ENCODE measurements around the gene RHOXF2. TPM values are rescaled to one million over a fixed set of nuclear protein-coding genes. Genes with fewer than 3 reads are reported as not detected.

RHOXF2 gene, protein sequence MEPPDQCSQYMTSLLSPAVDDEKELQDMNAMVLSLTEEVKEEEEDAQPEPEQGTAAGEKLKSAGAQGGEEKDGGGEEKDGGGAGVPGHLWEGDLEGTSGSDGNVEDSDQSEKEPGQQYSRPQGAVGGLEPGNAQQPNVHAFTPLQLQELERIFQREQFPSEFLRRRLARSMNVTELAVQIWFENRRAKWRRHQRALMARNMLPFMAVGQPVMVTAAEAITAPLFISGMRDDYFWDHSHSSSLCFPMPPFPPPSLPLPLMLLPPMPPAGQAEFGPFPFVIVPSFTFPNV
- total RNA-seq: not detected in 2 replicates

DNA sequence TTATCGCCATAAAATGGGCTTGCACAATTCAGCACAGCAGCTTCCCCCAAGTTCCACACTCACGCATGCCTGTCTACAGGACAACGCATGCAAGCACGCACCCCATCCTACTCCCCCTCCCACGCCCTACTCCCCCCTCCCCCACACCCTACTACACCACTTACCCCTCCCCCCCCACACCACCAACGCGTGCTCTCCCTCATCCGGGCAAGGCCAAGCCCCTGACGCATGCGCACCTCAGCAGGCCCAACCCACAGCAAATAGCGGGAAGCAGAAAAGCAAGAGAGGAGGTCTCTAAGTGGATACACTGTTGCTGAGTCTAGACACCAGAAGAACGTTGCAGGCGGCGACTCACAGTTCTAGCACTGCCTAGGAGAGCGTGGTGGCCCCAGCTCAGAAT lies at the start of gene RHOXF2:
RHOXF2 (plus strand) TSS at position 301 of the 400 bp plus-strand sequence. CDS start 138 bp downstream, outside the sequence.

DNA sequence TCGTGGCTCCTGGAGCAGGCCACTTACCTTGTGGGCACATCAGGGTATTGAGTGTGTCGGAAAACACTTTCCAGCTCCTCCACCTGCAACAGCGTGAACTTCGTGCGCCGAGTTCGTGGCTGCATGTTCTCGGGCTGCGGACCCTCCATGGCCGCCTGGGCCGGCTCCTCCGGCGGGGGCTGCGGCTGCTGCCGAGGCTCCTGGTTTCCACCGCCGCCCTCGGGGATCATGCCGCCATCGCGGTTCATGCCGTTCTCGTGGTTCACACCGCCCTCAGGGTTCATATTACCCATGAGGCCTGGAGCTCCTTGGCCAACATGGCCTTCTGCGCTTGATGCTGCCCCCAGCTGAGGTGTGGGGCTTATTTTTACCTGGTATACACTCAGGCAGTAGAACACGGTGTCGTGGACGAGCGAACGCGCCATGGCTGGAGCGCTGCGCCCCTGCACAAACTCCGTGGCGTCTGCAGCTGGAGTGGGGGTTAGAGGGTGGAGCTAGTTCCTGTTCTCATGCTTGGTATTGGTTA lies 42.9 kb upstream of the RHOXF2 start, which contains the start of gene RHOXF1:
RHOXF1 (minus strand) TSS at position 476 of the 526 bp plus-strand sequence; CDS start at position 425, 51 bp downstream.

Other genes starting within 250 kb of the RHOXF2 start
- 5.2 and 5.4 TPM in 2 replicates for gene NKAP, start 214.9 kb upstream of the RHOXF2 start, total RNA-seq
- gene RHOXF2B, start 80.9 kb upstream of the RHOXF2 start, total RNA-seq: not detected in 2 replicates
- gene RHOXF1, start 42.7 kb upstream of the RHOXF2 start, total RNA-seq: not detected in 2 replicates
- 18.4 and 21.9 TPM in 2 replicates for gene ZBTB33, start 92.2 kb downstream of the RHOXF2 start, total RNA-seq
- 0.13 and 0.54 TPM in 2 replicates for gene TMEM255A, start 152.8 kb downstream of the RHOXF2 start, total RNA-seq
- not detected in 2 replicates for gene ATP1B4, start 203.5 kb downstream of the RHOXF2 start, total RNA-seq